GM20000 (cell line): ENCODE measurements around the gene ACAT2.

ENCODE experiments used
- DNase-seq: peaks from one replicate; pipeline ENCODE4 v3.0.0; 2012; ENCODE audit warnings: low spot score
- CTCF ChIP-seq: IDR thresholded peaks from 2 replicates; pipeline ENCODE4 v1.5.1; 2012; ENCODE audit warnings: mild to moderate bottlenecking, control low read depth; ENCODE audit errors: extremely low read depth, missing control alignments

Gene ACAT2

GRCh38 chr6:159800141-159800865 lies 38.5 kb downstream of the ACAT2 start, which contains the start of gene PNLDC1:
PNLDC1 (plus strand) TSS chr6:159800276; CDS start chr6:159800308, 32 bp downstream.
- TF ChIP-seq CTCF = no peak
- no peak for DNase-seq

GRCh38 chr6:159801935-159802334 lies 40.1 kb downstream of the ACAT2 start:
- no peak for DNase-seq

GRCh38 chr6:159804504-159804903 lies 42.7 kb downstream of the ACAT2 start:
- no peak for TF ChIP-seq CTCF
- no peak for DNase-seq

More at GRCh38 chr6:159801935-159802334, 40.1 kb downstream of the ACAT2 start:
- no peak for TF ChIP-seq CTCF

- DNase-seq = no peak
- TF ChIP-seq CTCF = no peak
Observed at GRCh38 chr6:159805440-159806020, 43.7 kb downstream of the ACAT2 start.

- DNase-seq = no peak
- TF ChIP-seq CTCF = no peak
Observed at GRCh38 chr6:159806021-159806458, 44.2 kb downstream of the ACAT2 start.

GRCh38 chr6:159807150-159807858 lies 45.5 kb downstream of the ACAT2 start:
- no peak for DNase-seq
- no peak for TF ChIP-seq CTCF

- TF ChIP-seq CTCF = no peak
- no peak for DNase-seq
Observed at GRCh38 chr6:159808647-159809046, 46.8 kb downstream of the ACAT2 start.
